A673 (cell line): ENCODE measurements around the gene LEAP2. TPM values are rescaled to one million over a fixed set of nuclear protein-coding genes. Genes with fewer than 3 reads are reported as not detected.

Experiments
- BruUV-seq: library from RNA; stranded (reverse); fragments of 400-500 nt; replicated peaks from 2 replicates; lab custom pipeline; 2021; lab: Mats Ljungman, UMichigan
- CTCF ChIA-PET: fragments of 300-600 bp; sonication (Branson Sonifier 250); formaldehyde crosslinking; loops from one replicate; lab custom pipeline; 2022; ENCODE audit warnings: antibody characterized with exemption; lab: Charles Lee
- POLR2A ChIA-PET: fragments of 300-600 bp; sonication (Branson Sonifier 250); formaldehyde crosslinking; loops from one replicate; lab custom pipeline; 2022; ENCODE audit warnings: antibody characterized with exemption; ENCODE audit not compliant: low non-redundant PET; lab: Charles Lee
- DNase-seq: peaks from one replicate; pipeline ENCODE4 v3.0.0-alpha.2; 2015; ENCODE audit warnings: low spot score
- H3K27ac ChIP-seq: fragments of 200-600 bp; sonication (generic); 2 replicates; pipeline ENCODE4 v1.5.1; 2016; ENCODE audit warnings: mixed run types, low read depth, mild to moderate bottlenecking, mixed read lengths, antibody characterized with exemption, low read length; ENCODE audit not compliant: poor library complexity, severe bottlenecking
- H3K27me3 ChIP-seq: fragments of 200-600 bp; sonication (generic); replicated peaks from 2 replicates; pipeline ENCODE4 v1.6.1; 2017; ENCODE audit warnings: mixed run types, low read depth, mild to moderate bottlenecking, mixed read lengths, antibody characterized with exemption, low read length; ENCODE audit not compliant: insufficient read depth, poor library complexity
- H3K36me3 ChIP-seq: fragments of 200-600 bp; sonication (generic); 2 replicates; pipeline ENCODE4 v1.6.1; 2016; ENCODE audit warnings: mixed run types, mild to moderate bottlenecking, mixed read lengths, antibody characterized with exemption, low read length; ENCODE audit not compliant: insufficient read depth, poor library complexity, severe bottlenecking
- H3K4me1 ChIP-seq: fragments of 200-600 bp; sonication (generic); 2 replicates; pipeline ENCODE4 v1.6.1; 2017; ENCODE audit warnings: mixed run types, mild to moderate bottlenecking, mixed read lengths, antibody characterized with exemption, low read length; ENCODE audit not compliant: insufficient read depth, poor library complexity, severe bottlenecking
- H3K4me3 ChIP-seq: fragments of 200-600 bp; sonication (generic); 2 replicates; pipeline ENCODE4 v1.5.1; 2016; ENCODE audit warnings: low read depth, mixed run types, mild to moderate bottlenecking, mixed read lengths, low read length; ENCODE audit not compliant: poor library complexity, severe bottlenecking
- H3K9me3 ChIP-seq: fragments of 200-600 bp; sonication (generic); 2 replicates; pipeline ENCODE4 v1.6.1; 2016; ENCODE audit warnings: mixed run types, low read depth, mild to moderate bottlenecking, mixed read lengths, antibody characterized with exemption, low read length; ENCODE audit not compliant: poor library complexity, severe bottlenecking
- EZH2 ChIP-seq: fragments of 200-600 bp; sonication (generic); IDR thresholded peaks from 2 replicates; pipeline ENCODE4 v1.6.1; 2017; ENCODE audit warnings: borderline replicate concordance, low read depth, mild to moderate bottlenecking, mixed read lengths, antibody characterized with exemption, low read length; ENCODE audit not compliant: poor library complexity, severe bottlenecking
- intact Hi-C: fragments of 100-400 bp; cut with micrococcal nuclease; formaldehyde crosslinking; loops from one replicate; pipeline ENCODE4 v1.10.0; 2022; ENCODE audit not compliant: unreplicated experiment
- total RNA-seq: library from RNA; stranded (reverse); gene quantifications from 2 replicates; pipeline ENCODE4 v1.2.3, GENCODE V29; 2021
- TF ChIP-seq, protein P1 (sequence below): fragments of 300-800, 200-600 bp; sonication (generic); conservative IDR thresholded peaks from 2 replicates; pipeline ENCODE4 v1.5.1; 2017; ENCODE audit warnings: low read depth, mild to moderate bottlenecking, antibody characterized with exemption, low read length, moderate library complexity, mixed read lengths

The LEAP2 gene
- total RNA-seq, 1 experiment from 2014 or later: 2.9 TPM

DNA sequence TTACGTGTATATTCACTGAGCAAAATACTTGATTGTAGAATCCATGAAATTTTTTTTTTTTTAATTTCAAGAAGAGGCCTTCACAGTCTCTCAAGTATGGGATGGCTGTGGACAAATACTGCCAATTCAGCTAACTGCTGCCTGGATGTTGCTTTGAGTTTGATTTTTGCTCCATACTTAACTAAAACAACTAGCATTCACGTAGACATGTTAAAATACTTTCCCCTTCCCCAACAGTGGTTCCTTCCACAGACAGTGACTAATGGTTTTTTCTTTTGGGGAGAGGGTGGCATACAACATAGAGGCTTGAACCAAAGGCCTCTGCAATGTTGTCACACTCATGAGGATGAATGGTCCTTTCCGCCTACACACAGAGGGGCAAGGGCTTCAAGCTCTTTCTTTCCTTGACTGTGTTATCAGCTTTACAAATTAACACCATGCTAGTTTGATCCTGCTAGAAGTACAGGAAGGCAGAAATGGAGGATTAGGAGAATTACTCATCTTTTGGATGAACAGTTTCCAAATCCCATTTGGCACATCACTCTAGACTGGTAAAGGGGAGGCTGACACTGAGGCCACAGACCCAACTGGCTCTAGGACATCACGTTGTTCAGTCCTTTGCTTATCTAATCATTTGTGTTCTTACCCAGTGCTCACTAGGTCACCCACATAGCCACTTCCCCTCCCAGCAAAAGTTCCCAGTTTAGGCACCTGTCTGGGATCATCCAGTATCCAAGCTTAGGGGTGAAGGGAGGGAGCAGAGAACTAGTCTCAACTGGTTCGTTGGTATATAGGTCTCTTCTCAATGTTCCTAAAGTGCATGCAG, 1.8 kb upstream of the LEAP2 start:
- Histone ChIP-seq H3K36me3 (peaks cover 33% of the 10 kb centered on the region), H3K9me3 (no peaks in the 10 kb centered on the region), H3K27me3 (no peaks in the 10 kb centered on the region), H3K27ac (no peak overlapping the region), H3K4me1 (peaks cover 4% of the 10 kb centered on the region), H3K4me3 (no peak overlapping the region)
- CTCF ChIA-PET: no interaction called here
- TF ChIP-seq, protein P1, sequence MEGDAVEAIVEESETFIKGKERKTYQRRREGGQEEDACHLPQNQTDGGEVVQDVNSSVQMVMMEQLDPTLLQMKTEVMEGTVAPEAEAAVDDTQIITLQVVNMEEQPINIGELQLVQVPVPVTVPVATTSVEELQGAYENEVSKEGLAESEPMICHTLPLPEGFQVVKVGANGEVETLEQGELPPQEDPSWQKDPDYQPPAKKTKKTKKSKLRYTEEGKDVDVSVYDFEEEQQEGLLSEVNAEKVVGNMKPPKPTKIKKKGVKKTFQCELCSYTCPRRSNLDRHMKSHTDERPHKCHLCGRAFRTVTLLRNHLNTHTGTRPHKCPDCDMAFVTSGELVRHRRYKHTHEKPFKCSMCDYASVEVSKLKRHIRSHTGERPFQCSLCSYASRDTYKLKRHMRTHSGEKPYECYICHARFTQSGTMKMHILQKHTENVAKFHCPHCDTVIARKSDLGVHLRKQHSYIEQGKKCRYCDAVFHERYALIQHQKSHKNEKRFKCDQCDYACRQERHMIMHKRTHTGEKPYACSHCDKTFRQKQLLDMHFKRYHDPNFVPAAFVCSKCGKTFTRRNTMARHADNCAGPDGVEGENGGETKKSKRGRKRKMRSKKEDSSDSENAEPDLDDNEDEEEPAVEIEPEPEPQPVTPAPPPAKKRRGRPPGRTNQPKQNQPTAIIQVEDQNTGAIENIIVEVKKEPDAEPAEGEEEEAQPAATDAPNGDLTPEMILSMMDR: no peak
- no peak for TF ChIP-seq EZH2
- POLR2A ChIA-PET: no interaction called here
- BruUV-seq: no TSS peak
- intact Hi-C loops: no loop called here
- no peak for DNase-seq

- no peaks in the 10 kb centered on the region for H3K9me3 ChIP-seq
- H3K36me3 ChIP-seq: peaks cover 29% of the 10 kb centered on the region
- H3K27me3 ChIP-seq: no peaks in the 10 kb centered on the region
- no peak for DNase-seq
- no TSS peak for BruUV-seq
- ChIA-PET CTCF (no interaction called here), POLR2A (no interaction called here)
- TF ChIP-seq EZH2: no peak
- TF ChIP-seq, protein P1: no peak
- H3K4me1 ChIP-seq: no peaks in the 10 kb centered on the region
- intact Hi-C loops: no loop called here
- no peak overlapping the region for H3K4me3 ChIP-seq
- H3K27ac ChIP-seq: no peak overlapping the region
Observed at GRCh38 chr5:132872788-132873118, 715 bp upstream of the LEAP2 start.

- CTCF ChIA-PET: no interaction called here
- intact Hi-C loops: no loop called here
- no TSS peak for BruUV-seq
- H3K27ac ChIP-seq: no peak overlapping the region
- TF ChIP-seq, protein P1: no peak
- no peak for TF ChIP-seq EZH2
- no peaks in the 10 kb centered on the region for H3K27me3 ChIP-seq
- H3K36me3 ChIP-seq: peaks cover 26% of the 10 kb centered on the region
- H3K4me1 ChIP-seq: no peaks in the 10 kb centered on the region
- POLR2A ChIA-PET: no interaction called here
- H3K9me3 ChIP-seq: no peaks in the 10 kb centered on the region
- no peak for DNase-seq
- H3K4me3 ChIP-seq: no peak overlapping the region
Observed at GRCh38 chr5:132873930-132874271, 433 bp downstream of the LEAP2 start.
